Measurements from ENCODE around the gene PTGFRN. TPM values are rescaled to one million over a fixed set of nuclear protein-coding genes. Genes with fewer than 3 reads are reported as not detected.

PTGFRN gene
- total RNA-seq, 1 donor from 2014 or later = 31.2 TPM

DNA sequence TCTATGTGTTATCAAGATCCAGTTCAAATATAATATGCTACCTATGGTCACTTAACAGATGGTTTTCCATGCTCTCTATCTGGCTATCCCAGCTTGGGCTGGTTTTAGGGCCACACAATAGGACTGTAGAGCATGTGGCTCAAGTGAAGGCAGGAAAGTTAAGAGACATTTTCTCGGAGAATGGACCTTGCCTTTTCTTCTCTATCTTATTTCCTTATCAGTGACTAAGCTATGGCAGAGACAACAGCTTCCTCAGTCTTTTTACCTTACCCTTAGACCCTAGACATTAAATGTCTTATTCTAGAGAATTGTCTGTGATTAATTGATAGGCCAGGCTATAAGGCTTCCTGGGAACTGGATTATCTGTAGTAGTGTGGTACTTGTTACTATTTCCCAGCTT, 120.0 kb downstream of the PTGFRN start:
- no peak overlapping the region for H3K4me3 ChIP-seq
- TF ChIP-seq, protein P1, sequence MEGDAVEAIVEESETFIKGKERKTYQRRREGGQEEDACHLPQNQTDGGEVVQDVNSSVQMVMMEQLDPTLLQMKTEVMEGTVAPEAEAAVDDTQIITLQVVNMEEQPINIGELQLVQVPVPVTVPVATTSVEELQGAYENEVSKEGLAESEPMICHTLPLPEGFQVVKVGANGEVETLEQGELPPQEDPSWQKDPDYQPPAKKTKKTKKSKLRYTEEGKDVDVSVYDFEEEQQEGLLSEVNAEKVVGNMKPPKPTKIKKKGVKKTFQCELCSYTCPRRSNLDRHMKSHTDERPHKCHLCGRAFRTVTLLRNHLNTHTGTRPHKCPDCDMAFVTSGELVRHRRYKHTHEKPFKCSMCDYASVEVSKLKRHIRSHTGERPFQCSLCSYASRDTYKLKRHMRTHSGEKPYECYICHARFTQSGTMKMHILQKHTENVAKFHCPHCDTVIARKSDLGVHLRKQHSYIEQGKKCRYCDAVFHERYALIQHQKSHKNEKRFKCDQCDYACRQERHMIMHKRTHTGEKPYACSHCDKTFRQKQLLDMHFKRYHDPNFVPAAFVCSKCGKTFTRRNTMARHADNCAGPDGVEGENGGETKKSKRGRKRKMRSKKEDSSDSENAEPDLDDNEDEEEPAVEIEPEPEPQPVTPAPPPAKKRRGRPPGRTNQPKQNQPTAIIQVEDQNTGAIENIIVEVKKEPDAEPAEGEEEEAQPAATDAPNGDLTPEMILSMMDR (IDR thresholded peaks at IDR 0.05) = no peak
- intact Hi-C loops (cut with DNase I) = no loop called here
- DNase-seq (no peak), ATAC-seq (no peak)
- H3K36me3 ChIP-seq = no peaks in the 10 kb centered on the region
- no peaks in the 10 kb centered on the region for H3K9me3 ChIP-seq
- H3K27me3 ChIP-seq = no peaks in the 10 kb centered on the region
- H3K4me1 ChIP-seq = no peaks in the 10 kb centered on the region
- H3K27ac ChIP-seq = no peak overlapping the region

- no peak for DNase-seq
- TF ChIP-seq, protein P1 (IDR thresholded peaks at IDR 0.05) = no peak
- H3K4me3 ChIP-seq = no peak overlapping the region
- no peak overlapping the region for H3K27ac ChIP-seq
- ATAC-seq = no peak
- intact Hi-C loops (cut with DNase I) = no loop called here
- no peaks in the 10 kb centered on the region for H3K4me1 ChIP-seq
- H3K36me3 ChIP-seq = no peaks in the 10 kb centered on the region
- H3K9me3 ChIP-seq = no peaks in the 10 kb centered on the region
- no peaks in the 10 kb centered on the region for H3K27me3 ChIP-seq
Observed at GRCh38 chr1:117030271-117030877, 120.7 kb downstream of the PTGFRN start.

DNA sequence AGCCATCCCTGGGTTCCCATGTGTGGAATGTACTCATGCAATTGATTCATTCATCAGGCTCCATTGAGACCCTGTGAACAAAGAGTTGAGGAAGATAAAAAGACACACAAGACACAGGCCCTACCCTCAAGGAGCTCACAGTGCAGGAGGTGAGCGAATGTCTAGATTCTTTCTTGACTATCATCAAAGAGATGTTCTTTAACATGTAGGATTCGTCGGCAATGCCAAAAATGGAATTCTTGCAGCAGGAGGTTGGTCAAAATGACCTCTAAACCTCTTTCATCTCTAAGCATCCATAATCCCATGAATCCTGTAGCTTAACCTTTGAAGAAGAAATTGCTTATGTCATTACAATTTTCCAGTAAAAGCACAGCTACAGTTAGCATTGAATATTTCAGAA, 122.5 kb downstream of the PTGFRN start:
- Histone ChIP-seq H3K9me3 (no peaks in the 10 kb centered on the region), H3K27me3 (no peaks in the 10 kb centered on the region), H3K36me3 (no peaks in the 10 kb centered on the region), H3K4me1 (no peaks in the 10 kb centered on the region), H3K27ac (no peak overlapping the region), H3K4me3 (no peak overlapping the region)
- intact Hi-C loops (cut with DNase I) = no loop called here
- ATAC-seq (no peak), DNase-seq (no peak)
- TF ChIP-seq, protein P1 (IDR thresholded peaks at IDR 0.05) = no peak

DNA sequence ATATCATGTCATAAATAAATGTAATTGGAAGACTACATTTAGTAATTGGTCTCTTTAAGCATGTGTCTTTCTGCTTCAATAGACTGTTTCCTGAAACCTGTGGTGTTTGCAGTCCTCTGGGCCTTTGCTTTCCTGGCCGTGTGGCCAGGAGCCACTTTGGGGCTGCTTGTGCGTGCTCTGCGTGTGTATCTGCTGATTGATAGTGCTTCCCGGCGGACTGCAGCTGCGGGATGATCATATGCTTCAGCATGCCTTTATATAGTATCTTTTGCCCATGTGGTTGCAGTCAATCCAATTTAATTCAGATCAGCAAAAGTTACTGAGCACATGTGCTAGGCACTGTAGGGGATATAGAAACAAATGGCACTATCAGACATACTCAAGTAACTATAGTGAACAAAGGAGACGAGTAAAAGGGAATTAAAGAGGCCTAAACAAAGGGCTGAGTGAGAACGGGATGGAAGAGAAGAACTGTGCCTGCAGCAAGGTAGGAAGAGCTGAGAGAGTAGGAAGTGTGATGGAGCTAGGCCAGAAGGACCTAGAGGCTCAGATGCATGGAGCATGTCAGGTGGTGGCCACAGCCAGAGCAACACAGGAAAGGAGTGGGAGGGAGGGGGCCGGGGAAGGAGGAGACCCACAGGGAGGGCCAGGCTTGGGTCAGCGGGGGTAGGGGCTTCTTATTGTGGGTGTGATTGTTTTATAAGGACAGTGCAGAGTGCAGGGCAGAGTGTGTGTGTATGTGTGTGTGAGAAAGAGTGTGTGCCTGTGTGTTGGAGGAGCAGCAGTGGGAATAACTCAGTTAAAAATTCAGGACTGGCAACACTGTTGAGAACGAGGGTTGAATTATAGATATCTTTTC, 123.2 kb downstream of the PTGFRN start:
- TF ChIP-seq, protein P1 (IDR thresholded peaks at IDR 0.05) = no peak
- H3K4me3 ChIP-seq = no peak overlapping the region
- no peak overlapping the region for H3K27ac ChIP-seq
- intact Hi-C loops (cut with DNase I) = no loop called here
- ATAC-seq (no peak), DNase-seq (no peak)
- H3K27me3 ChIP-seq = no peaks in the 10 kb centered on the region
- H3K4me1 ChIP-seq = no peaks in the 10 kb centered on the region
- no peaks in the 10 kb centered on the region for H3K9me3 ChIP-seq
- H3K36me3 ChIP-seq = no peaks in the 10 kb centered on the region

DNA sequence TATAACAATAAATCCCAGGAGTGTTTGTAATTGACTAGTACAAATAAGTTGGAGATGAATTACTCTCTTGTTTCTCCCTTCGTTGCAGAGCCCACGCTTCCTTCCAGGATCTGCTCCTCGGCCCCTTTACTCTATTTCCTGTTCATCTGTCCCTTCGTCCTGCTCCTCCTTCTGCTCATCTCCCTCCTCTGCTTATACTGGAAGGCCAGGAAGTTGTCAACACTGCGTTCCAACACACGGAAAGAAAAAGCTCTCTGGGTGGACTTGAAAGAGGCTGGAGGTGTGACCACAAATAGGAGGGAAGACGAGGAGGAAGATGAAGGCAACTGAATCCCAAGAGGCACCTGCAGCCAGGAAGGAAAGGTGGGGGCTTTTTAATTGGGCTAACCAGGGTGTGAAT, 124.1 kb downstream of the PTGFRN start:
- no peaks in the 10 kb centered on the region for H3K36me3 ChIP-seq

More for the DNA sequence above, 124.1 kb downstream of the PTGFRN start:
- Histone ChIP-seq H3K27me3 (no peaks in the 10 kb centered on the region), H3K9me3 (no peaks in the 10 kb centered on the region), H3K4me1 (no peaks in the 10 kb centered on the region), H3K4me3 (no peak overlapping the region), H3K27ac (no peak overlapping the region)
- DNase-seq = no peak
- ATAC-seq = no peak
- TF ChIP-seq, protein P1 (IDR thresholded peaks at IDR 0.05) = no peak
- intact Hi-C loops (cut with DNase I) = no loop called here
